ENCODE data around the gene CAPN3.
A peak's percentile ranks its signal among the peaks of the same experiment; 100 is the strongest.
"Not testable (repeated sequence)": the region's sequence is repeated elsewhere in the genome, so short reads cannot be mapped to it uniquely, and the experiment has no call there.

CAPN3 gene

DNA sequence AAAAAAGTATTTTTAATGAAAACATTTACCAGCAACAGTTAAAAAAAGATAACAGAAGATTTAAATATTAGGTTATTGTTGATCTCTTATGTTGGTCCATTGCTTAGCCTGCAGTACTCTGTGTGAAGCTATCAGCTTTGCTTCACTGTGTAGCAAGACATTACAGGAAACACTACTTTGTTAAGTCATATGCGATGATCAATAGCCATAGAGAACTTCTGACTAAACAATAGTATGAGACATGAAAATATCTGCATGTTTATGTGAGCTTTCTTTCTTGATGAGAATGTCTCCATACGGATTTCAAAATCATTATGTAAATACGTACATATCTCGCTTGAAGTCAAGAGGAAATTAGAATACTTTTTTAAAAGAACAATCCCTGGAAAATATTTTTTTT lies 27.0 kb upstream of the CAPN3 start:
- TF ChIP-seq CTCF (IDR thresholded peaks at IDR 0.05; ENCODE audit: poor library complexity, severe bottlenecking): no peak
- H3K27ac ChIP-seq (ENCODE audit: poor library complexity, severe bottlenecking): peak overlapping the region; percentile 51
- peaks cover 5% of the 10 kb centered on the region for H3K4me1 ChIP-seq (ENCODE audit: insufficient read depth, poor library complexity, severe bottlenecking)
- H3K9me3 ChIP-seq (ENCODE audit: severe bottlenecking): peaks cover 5% of the 10 kb centered on the region
- peak; percentile 100 for ATAC-seq (ENCODE audit: low read depth)
- no peak overlapping the region for H3K4me3 ChIP-seq (ENCODE audit: severe bottlenecking)
- no peaks in the 10 kb centered on the region; the same call in 1 of the 2 replicates for H3K36me3 ChIP-seq (ENCODE audit: low read depth)
- H3K27me3 ChIP-seq (ENCODE audit: insufficient read depth, poor library complexity, severe bottlenecking): no peaks in the 10 kb centered on the region
- no peak for DNase-seq (ENCODE audit: low spot score)

DNA sequence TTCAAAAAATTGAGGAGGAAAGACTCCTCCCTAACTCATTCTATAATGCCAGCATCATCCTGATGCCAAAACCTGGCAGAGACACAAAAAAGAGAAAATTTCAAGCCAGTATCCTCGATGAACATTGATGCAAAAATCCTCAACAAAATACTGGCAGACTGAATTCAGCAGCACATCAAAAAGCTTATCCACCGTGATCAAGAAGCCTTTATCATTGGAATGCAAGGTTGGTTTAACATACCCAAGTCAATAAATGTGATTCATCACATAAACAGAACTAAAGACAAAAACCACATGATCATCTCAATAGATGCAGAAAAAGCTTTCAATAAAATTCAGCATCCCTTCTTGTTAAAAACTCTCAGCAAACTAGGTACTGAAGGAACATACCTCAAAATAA lies 24.2 kb upstream of the CAPN3 start:
- peaks cover 5% of the 10 kb centered on the region for H3K4me1 ChIP-seq (ENCODE audit: insufficient read depth, poor library complexity, severe bottlenecking)
- H3K4me3 ChIP-seq (ENCODE audit: severe bottlenecking): no peak overlapping the region
- peaks cover 5% of the 10 kb centered on the region for H3K9me3 ChIP-seq (ENCODE audit: severe bottlenecking)
- H3K27me3 ChIP-seq (ENCODE audit: insufficient read depth, poor library complexity, severe bottlenecking): no peaks in the 10 kb centered on the region
- H3K27ac ChIP-seq (ENCODE audit: poor library complexity, severe bottlenecking): no peak overlapping the region
- DNase-seq (ENCODE audit: low spot score) (no peak), ATAC-seq (ENCODE audit: low read depth) (no peak)
- no peaks in the 10 kb centered on the region for H3K36me3 ChIP-seq (ENCODE audit: low read depth)
- no peak for TF ChIP-seq CTCF (IDR thresholded peaks at IDR 0.05; ENCODE audit: poor library complexity, severe bottlenecking)

- not testable (repeated sequence) for H3K36me3 ChIP-seq (ENCODE audit: low read depth); H3K9me3 ChIP-seq (ENCODE audit: severe bottlenecking); ATAC-seq (ENCODE audit: low read depth); H3K4me1 ChIP-seq (ENCODE audit: insufficient read depth, poor library complexity, severe bottlenecking); H3K27ac ChIP-seq (ENCODE audit: poor library complexity, severe bottlenecking); H3K4me3 ChIP-seq (ENCODE audit: severe bottlenecking); DNase-seq (ENCODE audit: low spot score); H3K27me3 ChIP-seq (ENCODE audit: insufficient read depth, poor library complexity, severe bottlenecking)
Measured at GRCh38 chr15:42336650-42337049, 22.7 kb upstream of the CAPN3 start.

GRCh38 chr15:42337104-42337503 lies 22.2 kb upstream of the CAPN3 start:
- DNase-seq (ENCODE audit: low spot score): not testable (repeated sequence)

GRCh38 chr15:42338500-42338899 lies 20.8 kb upstream of the CAPN3 start:
- Histone ChIP-seq H3K9me3 (ENCODE audit: severe bottlenecking) (peaks cover 5% of the 10 kb centered on the region), H3K27ac (ENCODE audit: poor library complexity, severe bottlenecking) (no peak overlapping the region), H3K27me3 (ENCODE audit: insufficient read depth, poor library complexity, severe bottlenecking) (no peaks in the 10 kb centered on the region), H3K4me3 (ENCODE audit: severe bottlenecking) (no peak overlapping the region), H3K4me1 (ENCODE audit: insufficient read depth, poor library complexity, severe bottlenecking) (no peaks in the 10 kb centered on the region), H3K36me3 (ENCODE audit: low read depth) (no peaks in the 10 kb centered on the region)
- TF ChIP-seq CTCF (IDR thresholded peaks at IDR 0.05; ENCODE audit: poor library complexity, severe bottlenecking): no peak
- no peak for DNase-seq (ENCODE audit: low spot score)
- no peak for ATAC-seq (ENCODE audit: low read depth)

More at GRCh38 chr15:42337104-42337503, 22.2 kb upstream of the CAPN3 start:
- not testable (repeated sequence) for H3K27ac ChIP-seq (ENCODE audit: poor library complexity, severe bottlenecking); H3K27me3 ChIP-seq (ENCODE audit: insufficient read depth, poor library complexity, severe bottlenecking); H3K4me1 ChIP-seq (ENCODE audit: insufficient read depth, poor library complexity, severe bottlenecking); H3K36me3 ChIP-seq (ENCODE audit: low read depth); H3K4me3 ChIP-seq (ENCODE audit: severe bottlenecking); H3K9me3 ChIP-seq (ENCODE audit: severe bottlenecking); ATAC-seq (ENCODE audit: low read depth)

DNA sequence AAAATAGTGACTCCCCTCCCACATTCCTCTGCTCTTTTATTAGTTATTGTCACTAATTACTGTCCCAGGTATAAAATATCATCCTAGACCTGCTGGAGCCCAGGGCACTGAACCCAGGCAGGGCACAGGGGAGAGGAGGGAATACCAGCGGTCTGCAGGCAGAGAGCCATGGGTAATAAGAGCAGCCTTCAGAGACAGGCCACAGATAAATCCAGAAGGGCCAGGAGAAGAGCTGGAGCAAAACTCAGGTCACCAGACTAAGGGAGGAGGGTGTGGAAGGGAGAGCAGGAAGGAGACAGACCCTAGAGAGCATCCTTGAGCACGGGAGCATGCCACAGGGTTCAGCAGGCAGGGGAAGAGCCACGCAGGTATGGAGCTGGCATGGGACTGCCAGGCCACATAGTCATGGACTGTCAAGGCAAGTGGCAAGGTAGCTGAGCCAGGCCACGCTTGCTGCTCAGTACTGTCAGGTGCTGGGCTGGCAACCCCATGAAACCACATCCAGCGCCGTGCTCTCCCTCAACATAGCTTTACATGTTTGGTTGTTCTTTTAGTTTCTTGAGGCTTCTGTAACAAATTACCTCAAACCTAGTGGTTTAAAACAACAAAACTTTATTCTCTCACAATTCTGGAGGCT lies 15.6 kb upstream of the CAPN3 start:
- TF ChIP-seq CTCF (IDR thresholded peaks at IDR 0.05; ENCODE audit: poor library complexity, severe bottlenecking): no peak
- H3K27ac ChIP-seq (ENCODE audit: poor library complexity, severe bottlenecking): no peak overlapping the region
- no peaks in the 10 kb centered on the region for H3K36me3 ChIP-seq (ENCODE audit: low read depth)
- peaks cover 9% of the 10 kb centered on the region for H3K4me1 ChIP-seq (ENCODE audit: insufficient read depth, poor library complexity, severe bottlenecking)
- DNase-seq (ENCODE audit: low spot score) (no peak), ATAC-seq (ENCODE audit: low read depth) (no peak)
- H3K4me3 ChIP-seq (ENCODE audit: severe bottlenecking): no peak overlapping the region
- no peaks in the 10 kb centered on the region for H3K27me3 ChIP-seq (ENCODE audit: insufficient read depth, poor library complexity, severe bottlenecking)
- H3K9me3 ChIP-seq (ENCODE audit: severe bottlenecking): no peaks in the 10 kb centered on the region
